Measurements from ENCODE around the gene CD63.

Gene CD63

GRCh38 chr12:55686366-55687010 lies 42.3 kb downstream of the CD63 start:
- DNase-seq, result no peak

GRCh38 chr12:55685671-55686070 lies 43.1 kb downstream of the CD63 start:
- no peak for DNase-seq

GRCh38 chr12:55684761-55685370 lies 43.9 kb downstream of the CD63 start:
- DNase-seq, result no peak

- no peak for DNase-seq
Measured at GRCh38 chr12:55683676-55684075, 45.1 kb downstream of the CD63 start.

GRCh38 chr12:55682087-55682796 lies 46.6 kb downstream of the CD63 start:
- no peak for DNase-seq

- DNase-seq, result no peak
Measured at GRCh38 chr12:55681142-55682077, 47.4 kb downstream of the CD63 start.

- no peak for DNase-seq
Measured at GRCh38 chr12:55679691-55680090, 49.1 kb downstream of the CD63 start.

GRCh38 chr12:55676707-55677106 lies 52.1 kb downstream of the CD63 start:
- no peak for DNase-seq

GRCh38 chr12:55675666-55676065 lies 53.1 kb downstream of the CD63 start:
- DNase-seq, result no peak

Data from stimulated activated naive CD4-positive, alpha-beta T cell (primary cell).